ENCODE results near the gene STK17B. TPM values are rescaled to one million over a fixed set of nuclear protein-coding genes. Genes with fewer than 3 reads are reported as not detected.

STK17B gene
- polyA plus RNA-seq (2011; rRNA removed) (8.6 and 9.2 TPM in 2 replicates), polyA plus RNA-seq (2017; fragmentation: RNase III; extraction: RNeasy Plus Mini Kit Qiagen cat#74134 plus additional on column Dnase treatment) (3.6 to 4.0 TPM (median 3.7 TPM) in 3 replicates), polyA minus RNA-seq (2011; rRNA and poly(A)+ RNA removed) (4.1 and 4.5 TPM in 2 replicates)
- polyA plus RNA-seq (2012; cell fraction: cytosol; rRNA removed): 0.95 and 1.0 TPM in 2 replicates
- 0.55 and 1.0 TPM in 2 replicates for polyA plus RNA-seq (2012; cell fraction: nucleus; rRNA removed)

DNA sequence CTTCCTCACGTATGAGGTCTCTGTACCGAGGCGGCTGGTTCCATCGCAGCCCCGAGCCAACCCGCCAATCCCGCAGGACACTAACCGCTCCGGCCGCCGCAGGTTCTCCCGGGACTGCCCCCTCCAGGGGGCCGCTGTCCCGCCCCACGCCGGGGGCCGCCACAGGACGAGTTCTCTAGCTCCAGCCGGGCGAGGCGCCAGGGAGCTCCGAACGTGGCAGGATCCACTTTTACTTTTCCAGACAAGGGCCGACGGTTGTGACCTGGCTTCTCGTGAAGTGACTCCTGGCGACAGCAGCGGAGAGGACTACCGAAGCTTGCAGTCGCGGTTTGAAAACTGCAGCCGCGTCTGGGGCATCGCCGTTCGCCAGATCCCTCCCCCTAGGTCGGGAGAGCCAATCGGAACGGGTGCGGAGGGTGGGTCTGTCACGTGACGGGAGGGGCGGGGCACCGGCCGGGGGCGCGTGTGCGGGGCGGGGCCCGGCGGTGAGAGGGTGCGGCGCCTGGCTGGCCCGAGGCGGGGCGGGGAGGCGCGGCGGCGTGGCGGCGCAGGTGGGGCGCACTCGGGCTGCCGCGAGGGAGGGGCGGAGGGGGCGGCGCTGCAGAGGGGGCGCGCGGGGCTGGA lies at the start of gene STK17B:
STK17B (minus strand) TSS at position 331 of the 624 bp plus-strand sequence. CDS start 8,195 bp downstream, outside the sequence.
- ATAC-seq: peak; percentile 86 to 91
- ChIA-PET POLR2A (interaction anchor here (0.6 to 1.5 kb wide), 7 partner anchors 11 to 711 kb away, joined by 3 to 11 read pairs (median 4); partner anchors contain the start of gene DNAH7), CTCF (interaction anchor here (1.3 kb wide), 1 partner anchor 89 kb away, joined by 6 read pairs; no protein-coding TSS in a partner anchor)
- Histone ChIP-seq H3K9me3 (no peaks in the 10 kb centered on the region), H3K4me3 (peak within 1 kb of the TSS; percentile 90), H3K4me1 (peaks cover 32% of the 10 kb centered on the region), H3K27ac (peak within 1 kb of the TSS; percentile 82 to 91), H3K4me2 (peak within 1 kb of the TSS; percentile 79)
- WGBS (ENCODE audit: missing lambda C conversion rate): 0% methylated on average over 3 of the region's 72 CpGs
- FAIRE-seq: no peak
- no peak for TF ChIP-seq KDM1A (IDR thresholded peaks at IDR 0.05; ENCODE audit: low read depth)
- TF ChIP-seq RNF2 (IDR thresholded peaks at IDR 0.05; ENCODE audit: borderline replicate concordance, low read depth): 0 out of 2 replicates have a peak, but pooled peaks have one; percentile 45
- TF ChIP-seq GATA3 (IDR thresholded peaks at IDR 0.05; ENCODE audit: borderline replicate concordance): peak; percentile 6; the same call in 1 of the 2 replicates
- TF ChIP-seq JUN (IDR thresholded peaks at IDR 0.05): peak; percentile 41 to 73; a peak in 4 of 5 replicates
- no peak for TF ChIP-seq ZNF302 (CRISPR knock-in tag; IDR thresholded peaks at IDR 0.05)
- TF ChIP-seq POLR2A (IDR thresholded peaks at IDR 0.05; ENCODE audit: low read length): peak; percentile 94
- TF ChIP-seq PHF8 (IDR thresholded peaks at IDR 0.05; ENCODE audit: borderline replicate concordance, low read depth): peak; percentile 41; the same call in 1 of the 2 replicates
- TF ChIP-seq, protein P1, sequence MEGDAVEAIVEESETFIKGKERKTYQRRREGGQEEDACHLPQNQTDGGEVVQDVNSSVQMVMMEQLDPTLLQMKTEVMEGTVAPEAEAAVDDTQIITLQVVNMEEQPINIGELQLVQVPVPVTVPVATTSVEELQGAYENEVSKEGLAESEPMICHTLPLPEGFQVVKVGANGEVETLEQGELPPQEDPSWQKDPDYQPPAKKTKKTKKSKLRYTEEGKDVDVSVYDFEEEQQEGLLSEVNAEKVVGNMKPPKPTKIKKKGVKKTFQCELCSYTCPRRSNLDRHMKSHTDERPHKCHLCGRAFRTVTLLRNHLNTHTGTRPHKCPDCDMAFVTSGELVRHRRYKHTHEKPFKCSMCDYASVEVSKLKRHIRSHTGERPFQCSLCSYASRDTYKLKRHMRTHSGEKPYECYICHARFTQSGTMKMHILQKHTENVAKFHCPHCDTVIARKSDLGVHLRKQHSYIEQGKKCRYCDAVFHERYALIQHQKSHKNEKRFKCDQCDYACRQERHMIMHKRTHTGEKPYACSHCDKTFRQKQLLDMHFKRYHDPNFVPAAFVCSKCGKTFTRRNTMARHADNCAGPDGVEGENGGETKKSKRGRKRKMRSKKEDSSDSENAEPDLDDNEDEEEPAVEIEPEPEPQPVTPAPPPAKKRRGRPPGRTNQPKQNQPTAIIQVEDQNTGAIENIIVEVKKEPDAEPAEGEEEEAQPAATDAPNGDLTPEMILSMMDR (IDR thresholded peaks at IDR 0.05): no peak; the same call in 2 of the 3 replicates
- TF ChIP-seq ELK1 (IDR thresholded peaks at IDR 0.05; ENCODE audit: low read depth, low read length): no peak
- TF ChIP-seq, protein P2, sequence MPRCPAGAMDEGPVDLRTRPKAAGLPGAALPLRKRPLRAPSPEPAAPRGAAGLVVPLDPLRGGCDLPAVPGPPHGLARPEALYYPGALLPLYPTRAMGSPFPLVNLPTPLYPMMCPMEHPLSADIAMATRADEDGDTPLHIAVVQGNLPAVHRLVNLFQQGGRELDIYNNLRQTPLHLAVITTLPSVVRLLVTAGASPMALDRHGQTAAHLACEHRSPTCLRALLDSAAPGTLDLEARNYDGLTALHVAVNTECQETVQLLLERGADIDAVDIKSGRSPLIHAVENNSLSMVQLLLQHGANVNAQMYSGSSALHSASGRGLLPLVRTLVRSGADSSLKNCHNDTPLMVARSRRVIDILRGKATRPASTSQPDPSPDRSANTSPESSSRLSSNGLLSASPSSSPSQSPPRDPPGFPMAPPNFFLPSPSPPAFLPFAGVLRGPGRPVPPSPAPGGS (IDR thresholded peaks at IDR 0.05): peak; percentile 65; the same call in 1 of the 3 replicates
- TF ChIP-seq, protein P3, sequence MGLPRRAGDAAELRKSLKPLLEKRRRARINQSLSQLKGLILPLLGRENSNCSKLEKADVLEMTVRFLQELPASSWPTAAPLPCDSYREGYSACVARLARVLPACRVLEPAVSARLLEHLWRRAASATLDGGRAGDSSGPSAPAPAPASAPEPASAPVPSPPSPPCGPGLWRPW (IDR thresholded peaks at IDR 0.05): no peak
- peak; percentile 88 for TF ChIP-seq USF2 (IDR thresholded peaks at IDR 0.05)
- no peak for TF ChIP-seq CHD4 (IDR thresholded peaks at IDR 0.05; ENCODE audit: borderline replicate concordance)
- no peak for TF ChIP-seq PBX3 (IDR thresholded peaks at IDR 0.05)
- no peak for TF ChIP-seq MAZ (IDR thresholded peaks at IDR 0.05; ENCODE audit: borderline replicate concordance, low read depth, low read length)
- no peak for TF ChIP-seq HOXA7 (CRISPR knock-in tag; IDR thresholded peaks at IDR 0.05)
- no peak for TF ChIP-seq NPAS2 (CRISPR knock-in tag; IDR thresholded peaks at IDR 0.05; ENCODE audit: borderline replicate concordance)
- TF ChIP-seq EP300 (IDR thresholded peaks at IDR 0.05): no peak
- no peak for TF ChIP-seq CBX8 (IDR thresholded peaks at IDR 0.05)
- peak; percentile 90 to 93 for DNase-seq (ENCODE audit: low read depth in 1 of 2, low spot score in 1 of 2)

Measured in A549 (cell line).